NCI-H187 (cell line): Measurements from ENCODE around the gene MDM2.
"Not testable (repeated sequence)": the region's sequence is repeated elsewhere in the genome, so short reads cannot be mapped to it uniquely, and the experiment has no call there.

Source experiments
- DNase-seq, 2 experiments: peaks; one replicate each; lab custom pipeline; 2025; lab: John Stamatoyannopoulos, UW

Gene MDM2

GRCh38 chr12:68805592-68806120, 2.3 kb upstream of the MDM2 start:
- no peak for DNase-seq

- DNase-seq, result no peak
These were observed 1.3 kb upstream of the MDM2 start for GRCh38 chr12:68806488-68807237.

GRCh38 chr12:68807274-68807575, 752 bp upstream of the MDM2 start:
- DNase-seq, result not testable (repeated sequence)

- peak; percentile 87 to 89 for DNase-seq
These were observed 612 bp downstream of the MDM2 start for GRCh38 chr12:68808388-68809189.

- no peak for DNase-seq
These were observed 1.4 kb downstream of the MDM2 start for GRCh38 chr12:68809190-68810026.

- not testable (repeated sequence) for DNase-seq
These were observed 2.0 kb downstream of the MDM2 start for GRCh38 chr12:68810027-68810389.

GRCh38 chr12:68811573-68811972, 3.6 kb downstream of the MDM2 start:
- DNase-seq, result not testable (repeated sequence)

GRCh38 chr12:68812553-68813241, 4.7 kb downstream of the MDM2 start:
- DNase-seq, result no peak

GRCh38 chr12:68813242-68813593, 5.2 kb downstream of the MDM2 start:
- DNase-seq, result no peak

GRCh38 chr12:68814490-68815231, 6.7 kb downstream of the MDM2 start:
- DNase-seq, result no peak

- DNase-seq, result no peak
These were observed 7.4 kb downstream of the MDM2 start for GRCh38 chr12:68815232-68815927.

- DNase-seq, result no peak
These were observed 8.2 kb downstream of the MDM2 start for GRCh38 chr12:68815928-68816800.

- DNase-seq, result not testable (repeated sequence)
These were observed 11.5 kb downstream of the MDM2 start for GRCh38 chr12:68819481-68819880.

GRCh38 chr12:68821357-68822188, 13.6 kb downstream of the MDM2 start:
- no peak for DNase-seq

GRCh38 chr12:68823696-68824095, 15.7 kb downstream of the MDM2 start:
- no peak for DNase-seq

GRCh38 chr12:68824131-68824530, 16.2 kb downstream of the MDM2 start:
- no peak for DNase-seq

- no peak for DNase-seq
These were observed 16.7 kb downstream of the MDM2 start for GRCh38 chr12:68824597-68825250.

- DNase-seq, result no peak
These were observed 17.7 kb downstream of the MDM2 start for GRCh38 chr12:68825569-68826217.
